Breast epithelium (tissue), 4 donors: ENCODE results near the gene KLK2. TPM values are rescaled to one million over a fixed set of nuclear protein-coding genes. Genes with fewer than 3 reads are reported as not detected.

Source experiments
- DNase-seq, 2 donors: peaks; one replicate each; pipeline ENCODE4 v3.0.0-alpha.2; 2019; ENCODE audit warnings: low spot score in 2 of 2
- H3K27ac ChIP-seq, 2 donors: fragments of 200-600 bp; sonication (generic) in 1 of 2; one replicate each; pipeline ENCODE4 v1.5.1; 2016 to 2019; ENCODE audit warnings: mild to moderate bottlenecking in 1 of 2
- H3K27me3 ChIP-seq, 2 donors: fragments of 200-600 bp; sonication (generic) in 1 of 2; one replicate each; pipeline versions ENCODE4 v1.5.1 to v1.6.0; 2017 to 2019; ENCODE audit warnings: control low read depth in 1 of 2, mild to moderate bottlenecking in 1 of 2
- H3K36me3 ChIP-seq: fragments of 200-600 bp; one replicate; pipeline ENCODE4 v1.5.1; 2019
- H3K4me1 ChIP-seq, 2 donors: fragments of 200-600 bp; sonication (generic); one replicate each; pipeline ENCODE4 v1.5.1; 2016 to 2019; ENCODE audit warnings: control low read depth in 1 of 2
- H3K4me3 ChIP-seq, 3 donors: fragments of 200-600 bp; sonication (generic); 1 replicate in 2 of 3; 2 replicates in 1 of 3; pipeline ENCODE4 v1.5.1; 2016 to 2019; ENCODE audit warnings: mild to moderate bottlenecking in 3 of 3, moderate library complexity in 2 of 3
- H3K9me3 ChIP-seq, 2 donors: fragments of 200-600 bp; sonication (generic) in 1 of 2; one replicate each; pipeline ENCODE4 v1.5.1; 2016 to 2019; ENCODE audit warnings: control low read depth in 1 of 2
- CTCF ChIP-seq, 3 donors: fragments of 450-650 bp; IDR thresholded peaks; one replicate each; pipeline ENCODE4 v1.5.1; 2016 to 2017; ENCODE audit warnings: antibody characterized with exemption in 3 of 3, mild to moderate bottlenecking in 3 of 3, moderate library complexity in 3 of 3
- POLR2A ChIP-seq: fragments of 450-650 bp; IDR thresholded peaks from one replicate; pipeline ENCODE4 v1.6.1; 2016; ENCODE audit warnings: antibody characterized with exemption, mild to moderate bottlenecking, moderate library complexity
- POLR2AphosphoS5 ChIP-seq, 3 donors: sonication (generic); formaldehyde crosslinking; IDR thresholded peaks; one replicate each; pipeline ENCODE4 v1.6.1; 2017; ENCODE audit warnings: antibody characterized with exemption in 3 of 3
- intact Hi-C: fragments of 100-400 bp; cut with DNase I; formaldehyde crosslinking; loops from one replicate; pipeline ENCODE4 v1.15.1; 2023; ENCODE audit warnings: low total_unique reads
- total RNA-seq, 3 donors: library from RNA; depleted of rRNA; stranded (reverse); fragments of >200 nt; gene quantifications; one replicate each; pipeline ENCODE4 v1.1.0, GENCODE V29; 2016

The KLK2 gene
- total RNA-seq, 3 donors from 2014 or later, result 0.44 to 14.7 (median 0.48) TPM

GRCh38 chr19:50844296-50844935 lies 28.8 kb upstream of the KLK2 start:
- no peak for TF ChIP-seq POLR2A
- TF ChIP-seq POLR2AphosphoS5 (IDR thresholded peaks at IDR 0.05), result no peak
- no peak for TF ChIP-seq CTCF (IDR thresholded peaks at IDR 0.05)
- Histone ChIP-seq H3K27ac (no peak overlapping the region), H3K9me3 (peaks cover 7 to 26% of the 10 kb centered on the region in 2 donors), H3K36me3 (no peaks in the 10 kb centered on the region), H3K27me3 (no peaks in the 10 kb centered on the region), H3K4me1 (no peaks in the 10 kb centered on the region), H3K4me3 (no peak overlapping the region)
- intact Hi-C loops, result no loop called here
- no peak for DNase-seq

GRCh38 chr19:50850738-50851137 lies 22.5 kb upstream of the KLK2 start:
- intact Hi-C loops, result no loop called here
- no peaks in the 10 kb centered on the region for H3K4me1 ChIP-seq
- H3K9me3 ChIP-seq, result no peaks in the 10 kb centered on the region
- H3K4me3 ChIP-seq, result no peak overlapping the region
- peaks cover 0 to 18% of the 10 kb centered on the region in 2 donors for H3K27me3 ChIP-seq
- H3K36me3 ChIP-seq, result no peaks in the 10 kb centered on the region
- H3K27ac ChIP-seq, result no peak overlapping the region
- no peak for DNase-seq
- TF ChIP-seq POLR2A, result no peak
- no peak for TF ChIP-seq CTCF (IDR thresholded peaks at IDR 0.05)
- TF ChIP-seq POLR2AphosphoS5 (IDR thresholded peaks at IDR 0.05), result no peak

- peaks cover 0 to 25% of the 10 kb centered on the region in 2 donors for H3K27me3 ChIP-seq
- no peaks in the 10 kb centered on the region for H3K4me1 ChIP-seq
- intact Hi-C loops, result no loop called here
- H3K36me3 ChIP-seq, result no peaks in the 10 kb centered on the region
- no peaks in the 10 kb centered on the region for H3K9me3 ChIP-seq
- TF ChIP-seq POLR2A (no peak), POLR2AphosphoS5 (IDR thresholded peaks at IDR 0.05) (no peak)
- DNase-seq, result no peak
- no peak overlapping the region for H3K27ac ChIP-seq
- H3K4me3 ChIP-seq, result no peak overlapping the region
These were observed 21.6 kb upstream of the KLK2 start for GRCh38 chr19:50851620-50852019.

- H3K4me1 ChIP-seq, result no peaks in the 10 kb centered on the region
These were observed 18.4 kb upstream of the KLK2 start, which contains the start of gene KLK3 for GRCh38 chr19:50854636-50855410. KLK3 (plus strand) TSS chr19:50854915; CDS start chr19:50854956, 41 bp downstream.

GRCh38 chr19:50857366-50857765 lies 15.9 kb upstream of the KLK2 start:
- Histone ChIP-seq H3K27ac (no peak overlapping the region), H3K27me3 (peaks cover 0 to 57% of the 10 kb centered on the region in 2 donors), H3K4me3 (no peak overlapping the region), H3K36me3 (no peaks in the 10 kb centered on the region), H3K9me3 (no peaks in the 10 kb centered on the region), H3K4me1 (no peaks in the 10 kb centered on the region)
- intact Hi-C loops, result no loop called here
- TF ChIP-seq POLR2A, result no peak
- no peak for TF ChIP-seq POLR2AphosphoS5 (IDR thresholded peaks at IDR 0.05)
- TF ChIP-seq CTCF (IDR thresholded peaks at IDR 0.05), result no peak
- no peak for DNase-seq

More at GRCh38 chr19:50854636-50855410, 18.4 kb upstream of the KLK2 start, which contains the start of gene KLK3:
- Histone ChIP-seq H3K36me3 (no peaks in the 10 kb centered on the region), H3K27me3 (peaks cover 0 to 41% of the 10 kb centered on the region in 2 donors), H3K9me3 (no peaks in the 10 kb centered on the region), H3K27ac (no peak within 1 kb of the TSS), H3K4me3 (no peak within 1 kb of the TSS)
- intact Hi-C loops, result no loop called here
- TF ChIP-seq POLR2A (no peak), CTCF (IDR thresholded peaks at IDR 0.05) (no peak), POLR2AphosphoS5 (IDR thresholded peaks at IDR 0.05) (no peak)
- DNase-seq, result no peak
